ENCODE results near the gene SLC7A1. TPM values are rescaled to one million over a fixed set of nuclear protein-coding genes. Genes with fewer than 3 reads are reported as not detected.

Gene SLC7A1
- total and polyA plus RNA-seq, 2 donors (not counting 3 experiments of a cell fraction or from before 2014, with no cell fraction given), result 21.0 to 79.3 TPM

- intact Hi-C loops (cut with micrococcal nuclease), result no loop called here
- no peaks in the 10 kb centered on the region for H3K27me3 ChIP-seq (ENCODE audit: control insufficient read depth in 2 of 2, insufficient read depth in 2 of 2, low read length in 2 of 2)
- TF ChIP-seq FOS (IDR thresholded peaks at IDR 0.05; ENCODE audit: borderline replicate concordance, insufficient read depth, low read length) (no peak), EZH2 (IDR thresholded peaks at IDR 0.05; ENCODE audit: borderline replicate concordance, low read depth, low read length, severe bottlenecking) (no peak), POLR2A (IDR thresholded peaks at IDR 0.05; ENCODE audit: low read depth, low read length) (no peak), CTCF (IDR thresholded peaks at IDR 0.05; ENCODE audit: extremely low read depth in 1 of 2, insufficient read depth in 1 of 2, low read depth in 1 of 2, low read length in 2 of 2) (no peak)
- H4K20me1 ChIP-seq (replicated peaks; ENCODE audit: control insufficient read depth, extremely low read depth, insufficient read depth, low read length), result no peaks in the 10 kb centered on the region
- BruUV-seq (replicated peaks), result no TSS peak
- ChIA-PET CTCF (interaction anchor here (1.6 to 4.3 kb wide), 2 partner anchors 11 to 67 kb away, joined by 8 to 26 read pairs; no protein-coding TSS in a partner anchor), POLR2A (no interaction called here)
- H3K9me1 ChIP-seq (replicated peaks; ENCODE audit: control insufficient read depth, extremely low read depth, insufficient read depth, low read length), result no peaks in the 10 kb centered on the region
- dilution Hi-C loops (cut with MboI; ENCODE audit: extremely low pct_ligation_motif_present, low sequenced_read_pairs), result no loop called here
- H3K4me3 ChIP-seq (replicated peaks in 1 of 3; ENCODE audit: insufficient read depth in 1 of 3, low read depth in 1 of 3, low read length in 3 of 3), result no peak overlapping the region
- H3K36me3 ChIP-seq (ENCODE audit: control insufficient read depth in 2 of 2, extremely low read depth in 1 of 2, insufficient read depth in 2 of 2, low read length in 2 of 2), result no peaks in the 10 kb centered on the region
- peaks cover 9% of the 10 kb centered on the region for H3K4me1 ChIP-seq (ENCODE audit: control insufficient read depth, extremely low read depth, insufficient read depth, low read length)
- no peak overlapping the region for H3K4me2 ChIP-seq (ENCODE audit: insufficient read depth, low read length)
- no peak overlapping the region for H3K9ac ChIP-seq (replicated peaks; ENCODE audit: extremely low read depth, insufficient read depth, low read length)
- no peak for DNase-seq (ENCODE audit: low read depth, low spot score)
- FAIRE-seq, result no peak
- no peak overlapping the region for H3K27ac ChIP-seq (ENCODE audit: insufficient read depth, low read depth, low read length)
- peaks cover 99% of the 10 kb centered on the region for H3K79me2 ChIP-seq (ENCODE audit: control insufficient read depth, insufficient read depth, low read length)
- no peak overlapping the region for H2AFZ ChIP-seq (ENCODE audit: low read depth, low read length)
- no peaks in the 10 kb centered on the region for H3K9me3 ChIP-seq (replicated peaks; ENCODE audit: control insufficient read depth, insufficient read depth, low read length)
Measured at GRCh38 chr13:29575098-29575497, 20.4 kb downstream of the SLC7A1 start.

GRCh38 chr13:29573190-29573589 lies 22.3 kb downstream of the SLC7A1 start:
- no peak overlapping the region for H2AFZ ChIP-seq (ENCODE audit: low read depth, low read length)
- ChIA-PET POLR2A (interaction anchor here (0.6 kb wide), 1 partner anchor 9 kb away, joined by 4 read pairs; no protein-coding TSS in a partner anchor), CTCF (interaction anchor here (1.2 to 4.3 kb wide), 4 partner anchors 9 to 65 kb away, joined by 3 to 26 read pairs (median 6); no protein-coding TSS in a partner anchor)
- no peak for TF ChIP-seq JUN (IDR thresholded peaks at IDR 0.05; ENCODE audit: borderline replicate concordance, insufficient read depth, insufficient read length, low read depth)
- TF ChIP-seq CTCF (IDR thresholded peaks at IDR 0.05; ENCODE audit: extremely low read depth in 1 of 2, insufficient read depth in 1 of 2, low read depth in 1 of 2, low read length in 2 of 2), result no peak
- TF ChIP-seq MYC (IDR thresholded peaks at IDR 0.05; ENCODE audit: low read depth, low read length), result no peak
- TF ChIP-seq POLR2AphosphoS5 (IDR thresholded peaks at IDR 0.05; ENCODE audit: insufficient read depth, low read depth, low read length), result no peak
- TF ChIP-seq, protein P1, sequence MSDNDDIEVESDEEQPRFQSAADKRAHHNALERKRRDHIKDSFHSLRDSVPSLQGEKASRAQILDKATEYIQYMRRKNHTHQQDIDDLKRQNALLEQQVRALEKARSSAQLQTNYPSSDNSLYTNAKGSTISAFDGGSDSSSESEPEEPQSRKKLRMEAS (IDR thresholded peaks at IDR 0.05; ENCODE audit: insufficient read depth, insufficient read length), result no peak
- TF ChIP-seq FOS (IDR thresholded peaks at IDR 0.05; ENCODE audit: borderline replicate concordance, insufficient read depth, low read length), result no peak
- TF ChIP-seq EZH2 (IDR thresholded peaks at IDR 0.05; ENCODE audit: borderline replicate concordance, low read depth, low read length, severe bottlenecking), result no peak
- no peak for TF ChIP-seq POLR2A (IDR thresholded peaks at IDR 0.05; ENCODE audit: low read depth, low read length)
- no peak overlapping the region for H3K9ac ChIP-seq (replicated peaks; ENCODE audit: extremely low read depth, insufficient read depth, low read length)
- peaks cover 99% of the 10 kb centered on the region for H3K79me2 ChIP-seq (ENCODE audit: control insufficient read depth, insufficient read depth, low read length)
- BruUV-seq (replicated peaks), result no TSS peak
- H3K9me1 ChIP-seq (replicated peaks; ENCODE audit: control insufficient read depth, extremely low read depth, insufficient read depth, low read length), result no peaks in the 10 kb centered on the region
- H3K4me1 ChIP-seq (ENCODE audit: control insufficient read depth, extremely low read depth, insufficient read depth, low read length), result peaks cover 18% of the 10 kb centered on the region
- intact Hi-C loops (cut with micrococcal nuclease) (no loop called here), dilution Hi-C loops (cut with MboI; ENCODE audit: extremely low pct_ligation_motif_present, low sequenced_read_pairs) (no loop called here)
- no peak overlapping the region for H3K4me2 ChIP-seq (ENCODE audit: insufficient read depth, low read length)
- H3K9me3 ChIP-seq (replicated peaks; ENCODE audit: control insufficient read depth, insufficient read depth, low read length), result no peaks in the 10 kb centered on the region
- no peak overlapping the region for H3K4me3 ChIP-seq (replicated peaks in 1 of 3; ENCODE audit: insufficient read depth in 1 of 3, low read depth in 1 of 3, low read length in 3 of 3)
- no peaks in the 10 kb centered on the region for H3K27me3 ChIP-seq (ENCODE audit: control insufficient read depth in 2 of 2, insufficient read depth in 2 of 2, low read length in 2 of 2)
- no peaks in the 10 kb centered on the region for H3K36me3 ChIP-seq (ENCODE audit: control insufficient read depth in 2 of 2, extremely low read depth in 1 of 2, insufficient read depth in 2 of 2, low read length in 2 of 2)
- no peak overlapping the region for H3K27ac ChIP-seq (ENCODE audit: insufficient read depth, low read depth, low read length)
- no peaks in the 10 kb centered on the region for H4K20me1 ChIP-seq (replicated peaks; ENCODE audit: control insufficient read depth, extremely low read depth, insufficient read depth, low read length)
- DNase-seq (ENCODE audit: low read depth, low spot score) (peak; percentile 19), FAIRE-seq (no peak)

Data from endothelial cell of umbilical vein (primary cell).